CD4-positive, alpha-beta T cell (primary cell): ENCODE results near the gene CD200R1L. TPM values are rescaled to one million over a fixed set of nuclear protein-coding genes. Genes with fewer than 3 reads are reported as not detected.

Experiments
- ATAC-seq: fragments of 200-7000 bp; cut with Tn5 transposase; one replicate; pipeline ENCODE4 v1.10.0; 2022; ENCODE audit warnings: mild to moderate bottlenecking; ENCODE audit not compliant: poor library complexity
- CTCF ChIA-PET: fragments of 350-600 bp; sonication (Branson Sonifier 250); formaldehyde crosslinking; loops from one replicate; lab custom pipeline; 2021; ENCODE audit warnings: antibody characterized with exemption, inconsistent platforms; lab: Charles Lee
- POLR2A ChIA-PET: fragments of 350-600 bp; sonication (Branson Sonifier 250); formaldehyde crosslinking; loops from one replicate; lab custom pipeline; 2021; ENCODE audit warnings: antibody characterized with exemption, inconsistent platforms; lab: Charles Lee
- DNase-seq, 14 experiments: peaks; one replicate each; pipeline ENCODE4 v3.0.0-alpha.2; 2013 to 2020; ENCODE audit warnings: mixed read lengths in 2 of 14
- H3K27ac ChIP-seq, 2 donors: one replicate each; pipeline versions ENCODE4 v1.5.1 to v1.7.0; 2013; ENCODE audit warnings: low read length in 2 of 2, low read depth in 1 of 2, mild to moderate bottlenecking in 1 of 2
- H3K27me3 ChIP-seq, 2 experiments: 1 replicate in 1 of 2; 2 replicates in 1 of 2; pipeline versions ENCODE4 v1.6.1 to v1.7.0; 2013; ENCODE audit warnings: low read length in 2 of 2, control low read depth in 1 of 2, mild to moderate bottlenecking in 1 of 2, moderate library complexity in 1 of 2; ENCODE audit not compliant: insufficient read depth in 2 of 2, control insufficient read depth in 1 of 2
- H3K36me3 ChIP-seq: one replicate; pipeline ENCODE4 v1.6.1; 2013; ENCODE audit warnings: low read length, control low read depth; ENCODE audit not compliant: insufficient read depth
- H3K4me1 ChIP-seq: one replicate; pipeline ENCODE4 v1.6.1; 2013; ENCODE audit warnings: low read length, control low read depth; ENCODE audit not compliant: insufficient read depth
- H3K4me3 ChIP-seq: one replicate; pipeline ENCODE4 v1.5.1; 2013; ENCODE audit warnings: mild to moderate bottlenecking, low read length, moderate library complexity
- H3K9me3 ChIP-seq, 2 experiments: 1 replicate in 1 of 2; 2 replicates in 1 of 2; pipeline versions ENCODE4 v1.6.1 to v1.7.0; 2013; ENCODE audit warnings: low read length in 2 of 2, mild to moderate bottlenecking in 2 of 2, control low read depth in 1 of 2, moderate library complexity in 1 of 2; ENCODE audit not compliant: control insufficient read depth in 1 of 2, insufficient read depth in 1 of 2
- H3K27ac Mint-ChIP-seq: one replicate; pipeline ENCODE4 v1.8.0; 2020; ENCODE audit warnings: mixed read lengths
- H3K27me3 Mint-ChIP-seq: one replicate; pipeline ENCODE4 v1.8.0; 2021; ENCODE audit warnings: mixed read lengths
- H3K36me3 Mint-ChIP-seq: one replicate; pipeline ENCODE4 v1.8.0; 2021; ENCODE audit warnings: low read depth, mixed read lengths
- H3K4me1 Mint-ChIP-seq: one replicate; pipeline ENCODE4 v1.8.0; 2021; ENCODE audit warnings: low read depth, mixed read lengths
- H3K4me3 Mint-ChIP-seq: one replicate; pipeline ENCODE4 v1.8.0; 2020; ENCODE audit warnings: mild to moderate bottlenecking, mixed read lengths
- H3K9me3 Mint-ChIP-seq: one replicate; pipeline ENCODE4 v1.8.0; 2020; ENCODE audit warnings: mixed read lengths
- CTCF ChIP-seq: fragments of 200-600 bp; IDR thresholded peaks from one replicate; pipeline ENCODE4 v1.8.0; 2022; ENCODE audit warnings: antibody characterized with exemption, mild to moderate bottlenecking
- intact Hi-C, 2 experiments: fragments of 100-400 bp; cut with DNase I in 1 of 2; cut with micrococcal nuclease in 1 of 2; formaldehyde crosslinking; loops; one replicate each; pipeline versions ENCODE4 v1.15.1 to v1.9.0; 2023 to 2025; cut with DNase I, micrococcal nuclease
- total RNA-seq, 174 experiments: library from RNA in 2 of 174; stranded (reverse) in 2 of 174; gene quantifications; one replicate each; pipeline ENCODE4 v1.2.3 and lab custom pipeline; 2021 to 2026

Gene CD200R1L
- total RNA-seq, 2 experiments from 2014 or later: 0.17 TPM; not detected in 1

GRCh38 chr3:112875561-112875960 is 28.9 kb upstream of the CD200R1L start:
- no peaks in the 10 kb centered on the region for H3K4me1 Mint-ChIP-seq

GRCh38 chr3:112874725-112875124 is 28.1 kb upstream of the CD200R1L start:
- TF ChIP-seq CTCF: no peak
- ChIA-PET POLR2A (no interaction called here), CTCF (no interaction called here)
- Histone ChIP-seq H3K4me3 (no peak overlapping the region), H3K27ac (no peak overlapping the region), H3K9me3 (peaks cover 11% of the 10 kb centered on the region in 2 experiments), H3K4me1 (no peaks in the 10 kb centered on the region), H3K27me3 (no peaks in the 10 kb centered on the region), H3K36me3 (no peaks in the 10 kb centered on the region)
- no peaks in the 10 kb centered on the region for H3K4me1 Mint-ChIP-seq
- intact Hi-C loops: no loop called here
- H3K27ac Mint-ChIP-seq: no peak overlapping the region
- H3K36me3 Mint-ChIP-seq: no peaks in the 10 kb centered on the region
- H3K27me3 Mint-ChIP-seq: no peaks in the 10 kb centered on the region
- H3K4me3 Mint-ChIP-seq: no peak overlapping the region
- DNase-seq (no peak), ATAC-seq (no peak)
- H3K9me3 Mint-ChIP-seq: peaks cover 11% of the 10 kb centered on the region

More at GRCh38 chr3:112875561-112875960, 28.9 kb upstream of the CD200R1L start:
- DNase-seq (no peak), ATAC-seq (no peak)
- intact Hi-C loops: no loop called here
- H3K27ac Mint-ChIP-seq: no peak overlapping the region
- no peaks in the 10 kb centered on the region for H3K36me3 Mint-ChIP-seq
- POLR2A ChIA-PET: no interaction called here
- peaks cover 7% of the 10 kb centered on the region for H3K9me3 Mint-ChIP-seq
- no peak for TF ChIP-seq CTCF
- CTCF ChIA-PET: no interaction called here
- H3K9me3 ChIP-seq: peaks cover 3 to 11% of the 10 kb centered on the region in 2 experiments
- no peak overlapping the region for H3K4me3 ChIP-seq
- no peaks in the 10 kb centered on the region for H3K27me3 ChIP-seq
- H3K27me3 Mint-ChIP-seq: no peaks in the 10 kb centered on the region
- no peak overlapping the region for H3K27ac ChIP-seq
- no peaks in the 10 kb centered on the region for H3K4me1 ChIP-seq
- no peaks in the 10 kb centered on the region for H3K36me3 ChIP-seq
- no peak overlapping the region for H3K4me3 Mint-ChIP-seq

- Histone ChIP-seq H3K4me3 (no peak overlapping the region), H3K27me3 (no peaks in the 10 kb centered on the region), H3K9me3 (peaks cover 14 to 18% of the 10 kb centered on the region in 2 experiments), H3K36me3 (no peaks in the 10 kb centered on the region), H3K4me1 (no peaks in the 10 kb centered on the region), H3K27ac (no peak overlapping the region)
- Mint-ChIP-seq H3K27ac (no peak overlapping the region), H3K27me3 (no peaks in the 10 kb centered on the region), H3K36me3 (no peaks in the 10 kb centered on the region), H3K9me3 (peaks cover 12% of the 10 kb centered on the region), H3K4me3 (no peak overlapping the region), H3K4me1 (no peaks in the 10 kb centered on the region)
- intact Hi-C loops: no loop called here
- ChIA-PET POLR2A (no interaction called here), CTCF (no interaction called here)
- DNase-seq: no peak
- ATAC-seq: no peak
- no peak for TF ChIP-seq CTCF
Measured at GRCh38 chr3:112873632-112874031, 27.0 kb upstream of the CD200R1L start.
